Progenitor cell of endocrine pancreas (in vitro differentiated cells): ENCODE data around the gene HMCES. TPM values are rescaled to one million over a fixed set of nuclear protein-coding genes. Genes with fewer than 3 reads are reported as not detected.
A peak's percentile ranks its signal among the peaks of the same experiment; 100 is the strongest.

Experiments used
- DNase-seq: peaks from one replicate; pipeline ENCODE4 v3.0.0; 2021; ENCODE audit warnings: low spot score; ENCODE audit not compliant: unreplicated experiment
- H3K27ac Mint-ChIP-seq: 2 replicates; pipeline ENCODE4 v1.8.0; 2021; ENCODE audit warnings: mild to moderate bottlenecking, moderate library complexity, mixed read lengths
- H3K27me3 Mint-ChIP-seq: 2 replicates; pipeline ENCODE4 v1.8.0; 2021; ENCODE audit warnings: mixed read lengths
- H3K36me3 Mint-ChIP-seq: 2 replicates; pipeline ENCODE4 v1.8.0; 2022; ENCODE audit warnings: mixed read lengths; ENCODE audit not compliant: insufficient read depth
- H3K4me1 Mint-ChIP-seq: 2 replicates; pipeline ENCODE4 v1.8.0; 2021; ENCODE audit warnings: low read depth, mixed read lengths
- H3K4me3 Mint-ChIP-seq: 2 replicates; pipeline ENCODE4 v1.8.0; 2021; ENCODE audit warnings: low read depth, mild to moderate bottlenecking, moderate library complexity, mixed read lengths
- H3K9me3 Mint-ChIP-seq: 2 replicates; pipeline ENCODE4 v1.8.0; 2021; ENCODE audit warnings: low read depth, mixed read lengths
- total RNA-seq: library from RNA; stranded (reverse); gene quantifications from 2 replicates; pipeline ENCODE4 v1.2.1, GENCODE V29; 2021
- TF ChIP-seq, protein P1 (sequence below): fragments of 200-600 bp; sonication (generic); IDR thresholded peaks from one replicate; pipeline ENCODE4 v1.5.0; 2021; ENCODE audit warnings: antibody characterized with exemption, mild to moderate bottlenecking; ENCODE audit not compliant: unreplicated experiment

Gene HMCES
- total RNA-seq, 1 donor from 2014 or later: 35.3 TPM

- no peaks in the 10 kb centered on the region for H3K36me3 Mint-ChIP-seq
- H3K27me3 Mint-ChIP-seq: no peaks in the 10 kb centered on the region
- no peak overlapping the region for H3K27ac Mint-ChIP-seq
- no peak for DNase-seq
- no peaks in the 10 kb centered on the region for H3K9me3 Mint-ChIP-seq
- H3K4me1 Mint-ChIP-seq: peaks cover 6% of the 10 kb centered on the region
- no peak overlapping the region for H3K4me3 Mint-ChIP-seq
- TF ChIP-seq, protein P1, sequence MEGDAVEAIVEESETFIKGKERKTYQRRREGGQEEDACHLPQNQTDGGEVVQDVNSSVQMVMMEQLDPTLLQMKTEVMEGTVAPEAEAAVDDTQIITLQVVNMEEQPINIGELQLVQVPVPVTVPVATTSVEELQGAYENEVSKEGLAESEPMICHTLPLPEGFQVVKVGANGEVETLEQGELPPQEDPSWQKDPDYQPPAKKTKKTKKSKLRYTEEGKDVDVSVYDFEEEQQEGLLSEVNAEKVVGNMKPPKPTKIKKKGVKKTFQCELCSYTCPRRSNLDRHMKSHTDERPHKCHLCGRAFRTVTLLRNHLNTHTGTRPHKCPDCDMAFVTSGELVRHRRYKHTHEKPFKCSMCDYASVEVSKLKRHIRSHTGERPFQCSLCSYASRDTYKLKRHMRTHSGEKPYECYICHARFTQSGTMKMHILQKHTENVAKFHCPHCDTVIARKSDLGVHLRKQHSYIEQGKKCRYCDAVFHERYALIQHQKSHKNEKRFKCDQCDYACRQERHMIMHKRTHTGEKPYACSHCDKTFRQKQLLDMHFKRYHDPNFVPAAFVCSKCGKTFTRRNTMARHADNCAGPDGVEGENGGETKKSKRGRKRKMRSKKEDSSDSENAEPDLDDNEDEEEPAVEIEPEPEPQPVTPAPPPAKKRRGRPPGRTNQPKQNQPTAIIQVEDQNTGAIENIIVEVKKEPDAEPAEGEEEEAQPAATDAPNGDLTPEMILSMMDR: no peak
Observed at GRCh38 chr3:129312021-129312639, 33.5 kb downstream of the HMCES start.

GRCh38 chr3:129312671-129313414, 34.2 kb downstream of the HMCES start:
- H3K36me3 Mint-ChIP-seq: no peaks in the 10 kb centered on the region
- peaks cover 6% of the 10 kb centered on the region for H3K4me1 Mint-ChIP-seq
- H3K27ac Mint-ChIP-seq: peak overlapping the region; percentile 59
- no peak for DNase-seq
- H3K9me3 Mint-ChIP-seq: no peaks in the 10 kb centered on the region
- TF ChIP-seq, protein P1: no peak
- no peaks in the 10 kb centered on the region for H3K27me3 Mint-ChIP-seq
- H3K4me3 Mint-ChIP-seq: no peak overlapping the region

DNA sequence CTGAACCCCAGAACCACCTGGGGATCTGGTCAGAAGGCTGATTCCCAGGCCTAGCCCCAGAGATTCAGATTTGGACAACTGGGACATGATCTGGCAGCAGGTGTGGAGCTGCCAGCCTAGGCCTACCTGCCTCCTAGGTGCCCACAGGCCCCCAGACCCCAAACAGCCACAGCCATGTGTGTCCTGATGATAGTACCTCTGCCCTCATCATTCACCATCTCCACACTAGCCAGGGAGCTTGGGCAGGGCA, 34.7 kb downstream of the HMCES start:
- H3K9me3 Mint-ChIP-seq: no peaks in the 10 kb centered on the region
- no peaks in the 10 kb centered on the region for H3K27me3 Mint-ChIP-seq
- no peaks in the 10 kb centered on the region for H3K36me3 Mint-ChIP-seq
- H3K27ac Mint-ChIP-seq: no peak overlapping the region
- peaks cover 6% of the 10 kb centered on the region for H3K4me1 Mint-ChIP-seq
- DNase-seq: no peak
- no peak overlapping the region for H3K4me3 Mint-ChIP-seq
- TF ChIP-seq, protein P1: no peak

DNA sequence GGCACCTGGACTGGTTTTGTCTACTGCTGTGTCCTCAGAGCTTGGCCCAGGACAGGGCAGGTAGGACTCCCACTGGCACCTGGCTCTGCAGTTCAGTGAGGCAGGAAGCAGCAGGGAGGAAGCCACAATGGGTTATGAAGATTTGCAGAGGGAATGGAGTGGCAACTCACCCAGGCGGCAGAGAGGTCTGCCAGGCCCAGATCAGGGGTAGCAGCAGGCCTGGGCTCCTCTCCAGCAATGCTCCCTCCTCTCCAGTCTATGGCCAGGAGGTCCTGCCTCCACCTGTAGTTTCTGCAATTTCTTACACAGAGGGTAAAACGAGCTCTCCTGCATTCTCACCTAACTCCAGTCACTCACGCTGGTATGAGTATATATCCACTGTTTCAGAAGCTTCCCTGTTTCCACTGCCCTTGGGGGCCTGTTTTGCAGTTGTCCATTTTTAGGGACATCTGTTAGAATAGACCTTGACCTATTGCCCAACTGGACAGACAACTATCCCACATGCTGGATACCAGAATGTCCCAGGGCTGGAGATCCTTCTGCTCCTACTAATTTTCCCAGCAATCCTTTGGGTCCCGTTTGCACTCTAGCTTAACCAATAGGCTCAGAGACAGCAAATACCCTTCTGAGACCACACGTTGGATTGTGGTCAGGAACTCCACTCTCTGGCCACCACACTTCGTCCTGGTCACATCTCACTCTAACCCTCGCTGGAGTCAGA, 35.2 kb downstream of the HMCES start:
- Mint-ChIP-seq H3K36me3 (no peaks in the 10 kb centered on the region), H3K27ac (peak overlapping the region; percentile 27)

More for the DNA sequence above, 35.2 kb downstream of the HMCES start:
- peak overlapping the region; percentile 94 for H3K4me3 Mint-ChIP-seq
- no peaks in the 10 kb centered on the region for H3K27me3 Mint-ChIP-seq
- peaks cover 6% of the 10 kb centered on the region for H3K4me1 Mint-ChIP-seq
- DNase-seq: no peak
- TF ChIP-seq, protein P1: no peak
- no peaks in the 10 kb centered on the region for H3K9me3 Mint-ChIP-seq
